ENCODE results near the gene SOX10.

DNA sequence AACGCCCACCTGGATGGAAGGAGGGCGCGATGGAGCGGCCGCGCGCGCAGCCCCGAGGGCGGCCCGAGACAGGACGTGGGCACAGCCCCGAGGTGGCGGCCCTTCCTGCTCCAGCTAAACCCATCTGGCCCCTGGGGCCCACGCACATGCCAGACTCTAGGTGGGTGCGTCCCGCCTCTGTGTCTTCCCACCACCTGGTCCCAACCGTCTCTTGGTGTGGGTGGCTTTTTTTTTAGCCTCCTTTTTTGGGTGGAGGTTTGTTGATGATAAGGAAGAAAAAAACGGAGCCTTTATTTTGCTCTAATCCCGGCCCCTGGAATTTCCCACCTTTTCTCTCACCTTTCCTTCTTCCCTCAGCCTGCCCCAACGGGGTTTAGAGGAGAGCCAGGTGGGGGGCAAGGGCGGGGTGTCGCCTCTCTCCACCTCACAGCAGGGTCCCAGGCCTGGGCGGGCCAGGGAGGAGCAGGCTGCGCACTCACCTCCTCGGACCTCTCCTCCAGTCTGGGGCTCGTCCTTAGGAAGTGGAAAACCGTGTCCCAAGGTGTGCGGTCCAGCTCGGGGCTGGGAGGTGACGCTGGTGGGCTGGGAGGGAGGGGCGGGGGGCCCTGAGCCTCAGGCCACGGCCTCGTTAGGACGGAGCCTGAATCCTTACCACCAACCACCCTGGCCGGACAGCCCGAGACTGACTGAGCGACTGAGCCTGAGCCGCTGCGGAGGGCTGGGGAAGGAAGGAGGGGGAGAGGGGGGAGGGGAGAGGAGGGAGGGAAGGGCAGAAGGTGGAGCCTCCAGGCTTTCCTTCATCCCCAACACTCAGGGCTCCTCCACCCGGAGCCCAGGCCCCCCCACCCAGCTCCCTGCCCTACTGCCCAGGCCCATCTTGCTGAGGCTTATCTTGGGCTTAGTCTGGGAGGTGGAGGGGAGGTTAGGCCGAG is at the start of gene SOX10:
- TF ChIP-seq, protein P1, sequence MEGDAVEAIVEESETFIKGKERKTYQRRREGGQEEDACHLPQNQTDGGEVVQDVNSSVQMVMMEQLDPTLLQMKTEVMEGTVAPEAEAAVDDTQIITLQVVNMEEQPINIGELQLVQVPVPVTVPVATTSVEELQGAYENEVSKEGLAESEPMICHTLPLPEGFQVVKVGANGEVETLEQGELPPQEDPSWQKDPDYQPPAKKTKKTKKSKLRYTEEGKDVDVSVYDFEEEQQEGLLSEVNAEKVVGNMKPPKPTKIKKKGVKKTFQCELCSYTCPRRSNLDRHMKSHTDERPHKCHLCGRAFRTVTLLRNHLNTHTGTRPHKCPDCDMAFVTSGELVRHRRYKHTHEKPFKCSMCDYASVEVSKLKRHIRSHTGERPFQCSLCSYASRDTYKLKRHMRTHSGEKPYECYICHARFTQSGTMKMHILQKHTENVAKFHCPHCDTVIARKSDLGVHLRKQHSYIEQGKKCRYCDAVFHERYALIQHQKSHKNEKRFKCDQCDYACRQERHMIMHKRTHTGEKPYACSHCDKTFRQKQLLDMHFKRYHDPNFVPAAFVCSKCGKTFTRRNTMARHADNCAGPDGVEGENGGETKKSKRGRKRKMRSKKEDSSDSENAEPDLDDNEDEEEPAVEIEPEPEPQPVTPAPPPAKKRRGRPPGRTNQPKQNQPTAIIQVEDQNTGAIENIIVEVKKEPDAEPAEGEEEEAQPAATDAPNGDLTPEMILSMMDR (IDR thresholded peaks at IDR 0.05) = no peak
- TF ChIP-seq POLR2A (IDR thresholded peaks at IDR 0.05) = no peak
